Transverse colon (tissue), 4 donors: ENCODE measurements around the gene NDST3. TPM values are rescaled to one million over a fixed set of nuclear protein-coding genes. Genes with fewer than 3 reads are reported as not detected.

Experiments
- DNase-seq: peaks from one replicate; pipeline ENCODE4 v3.0.0-alpha.2; 2019
- H3K27ac ChIP-seq, 4 donors: fragments of 200-600 bp; sonication (generic); 2 replicates each; pipeline ENCODE4 v1.5.1; 2016 to 2018; ENCODE audit warnings: inconsistent platforms in 4 of 4
- H3K27me3 ChIP-seq: fragments of 200-600 bp; sonication (generic); 2 replicates; pipeline ENCODE4 v1.5.1; 2017; ENCODE audit warnings: inconsistent platforms
- H3K36me3 ChIP-seq, 4 donors: fragments of 200-600 bp; sonication (generic); 2 replicates each; pipeline ENCODE4 v1.5.1; 2017 to 2019; ENCODE audit warnings: inconsistent platforms in 4 of 4
- H3K4me1 ChIP-seq, 4 donors: fragments of 200-600 bp; sonication (generic); 2 replicates each; pipeline ENCODE4 v1.5.1; 2017 to 2020; ENCODE audit warnings: inconsistent platforms in 4 of 4
- H3K4me3 ChIP-seq, 4 donors: fragments of 200-600 bp; sonication (generic); 1 replicate in 1 of 4; 2 replicates in 3 of 4; pipeline versions ENCODE4 v1.5.1 to v1.6.1; 2017 to 2019; ENCODE audit warnings: inconsistent platforms in 4 of 4
- H3K9me3 ChIP-seq, 2 donors: fragments of 200-600 bp; sonication (generic); 2 replicates each; pipeline ENCODE4 v1.5.1; 2017 to 2019; ENCODE audit warnings: inconsistent platforms in 2 of 2
- EP300 ChIP-seq: sonication (generic); formaldehyde crosslinking; IDR thresholded peaks from one replicate; pipeline ENCODE4 v1.6.1; 2017; ENCODE audit warnings: antibody characterized with exemption, low read depth
- POLR2A ChIP-seq: fragments of 450-650 bp; IDR thresholded peaks from one replicate; pipeline ENCODE4 v1.6.1; 2016; ENCODE audit warnings: antibody characterized with exemption, mild to moderate bottlenecking, moderate library complexity
- POLR2AphosphoS5 ChIP-seq, 3 donors: sonication (generic); formaldehyde crosslinking; IDR thresholded peaks; one replicate each; pipeline ENCODE4 v1.6.1; 2016; ENCODE audit warnings: antibody characterized with exemption in 3 of 3
- WGBS, 2 donors: methylation state at CpG; one replicate each; pipeline ENCODE4 v1.1.5; 2018; ENCODE audit warnings: low coverage in 1 of 2; 5-methylcytosine and 5-hydroxymethylcytosine counted together
- in situ Hi-C, 4 donors: fragments of 200-750 bp; cut with MboI; loops; one replicate each; pipeline versions ENCODE4 v1.15.0 to v1.15.1; 2017; ENCODE audit warnings: low sequenced_read_pairs in 3 of 4, low pct_ligation_motif_present in 1 of 4, low pct_unique_long_range_greater_than_20kb in 1 of 4
- intact Hi-C: fragments of 100-400 bp; cut with DNase I; formaldehyde crosslinking; loops from one replicate; pipeline ENCODE4 v1.15.1; 2023; ENCODE audit warnings: low total_unique reads
- total RNA-seq, 4 donors: library from RNA; depleted of rRNA; stranded (reverse); fragments of >200 nt; gene quantifications; one replicate each; pipeline ENCODE4 v1.1.0, GENCODE V29; 2016
- TF ChIP-seq, protein P1 (sequence below), 5 experiments: fragments of 200-600 bp in 3 of 5; fragments of 450-650 bp in 2 of 5; sonication (generic) in 3 of 5; IDR thresholded peaks; 1 replicate in 2 of 5; 2 replicates in 3 of 5; pipeline ENCODE4 v1.5.1; 2016 to 2017; ENCODE audit warnings: antibody characterized with exemption in 5 of 5, inconsistent platforms in 3 of 5, mild to moderate bottlenecking in 2 of 5, moderate library complexity in 1 of 5

Gene NDST3
- total RNA-seq, 4 donors from 2014 or later = 0.14 to 1.5 TPM; not detected in 2

DNA sequence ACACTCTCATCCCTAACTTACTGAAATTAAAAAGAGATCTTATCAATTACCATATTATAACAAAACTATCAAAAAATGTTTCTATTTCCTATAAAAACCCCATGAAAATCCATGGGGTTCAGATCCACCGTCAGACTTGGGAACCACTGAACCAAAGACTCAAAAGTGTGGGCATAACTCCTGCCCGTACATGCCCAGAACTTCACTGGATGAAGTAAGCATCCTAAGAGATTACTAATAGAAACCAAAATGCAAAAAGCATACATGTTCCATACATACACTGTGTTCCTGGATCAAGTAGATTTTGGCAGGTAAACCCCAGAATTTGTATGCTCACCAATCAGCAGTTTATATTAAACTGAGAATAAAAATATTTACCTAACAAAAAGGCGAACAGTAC, 252.4 kb downstream of the NDST3 start:
- intact Hi-C loops = no loop called here
- DNase-seq = no peak
- Histone ChIP-seq H3K36me3 (no peaks in the 10 kb centered on the region), H3K4me1 (no peaks in the 10 kb centered on the region), H3K27me3 (no peaks in the 10 kb centered on the region), H3K27ac (no peak overlapping the region), H3K9me3 (no peaks in the 10 kb centered on the region), H3K4me3 (no peak overlapping the region)
- WGBS, 2 donors = 83 to 93% methylated on average over 3 of the region's 3 CpGs
- in situ Hi-C loops = loop anchor here in 1 of 4 donors (10.0 kb wide), 1 partner anchor 58 kb away; no protein-coding TSS in a partner anchor
- TF ChIP-seq POLR2A = no peak
- TF ChIP-seq EP300 = no peak
- no peak for TF ChIP-seq POLR2AphosphoS5 (IDR thresholded peaks at IDR 0.05)
- TF ChIP-seq, protein P1, sequence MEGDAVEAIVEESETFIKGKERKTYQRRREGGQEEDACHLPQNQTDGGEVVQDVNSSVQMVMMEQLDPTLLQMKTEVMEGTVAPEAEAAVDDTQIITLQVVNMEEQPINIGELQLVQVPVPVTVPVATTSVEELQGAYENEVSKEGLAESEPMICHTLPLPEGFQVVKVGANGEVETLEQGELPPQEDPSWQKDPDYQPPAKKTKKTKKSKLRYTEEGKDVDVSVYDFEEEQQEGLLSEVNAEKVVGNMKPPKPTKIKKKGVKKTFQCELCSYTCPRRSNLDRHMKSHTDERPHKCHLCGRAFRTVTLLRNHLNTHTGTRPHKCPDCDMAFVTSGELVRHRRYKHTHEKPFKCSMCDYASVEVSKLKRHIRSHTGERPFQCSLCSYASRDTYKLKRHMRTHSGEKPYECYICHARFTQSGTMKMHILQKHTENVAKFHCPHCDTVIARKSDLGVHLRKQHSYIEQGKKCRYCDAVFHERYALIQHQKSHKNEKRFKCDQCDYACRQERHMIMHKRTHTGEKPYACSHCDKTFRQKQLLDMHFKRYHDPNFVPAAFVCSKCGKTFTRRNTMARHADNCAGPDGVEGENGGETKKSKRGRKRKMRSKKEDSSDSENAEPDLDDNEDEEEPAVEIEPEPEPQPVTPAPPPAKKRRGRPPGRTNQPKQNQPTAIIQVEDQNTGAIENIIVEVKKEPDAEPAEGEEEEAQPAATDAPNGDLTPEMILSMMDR (IDR thresholded peaks at IDR 0.05) = no peak

GRCh38 chr4:118287711-118288451, 253.6 kb downstream of the NDST3 start:
- H3K4me3 ChIP-seq = no peak overlapping the region
- H3K9me3 ChIP-seq = no peaks in the 10 kb centered on the region
- H3K36me3 ChIP-seq = no peaks in the 10 kb centered on the region
- WGBS, 2 donors = 84 to 86% methylated on average over 2 of the region's 2 CpGs
- no peak for DNase-seq
- no peaks in the 10 kb centered on the region for H3K27me3 ChIP-seq
- in situ Hi-C loops = loop anchor here in 1 of 4 donors (10.0 kb wide), 1 partner anchor 57 kb away; no protein-coding TSS in a partner anchor
- intact Hi-C loops = no loop called here
- no peaks in the 10 kb centered on the region for H3K4me1 ChIP-seq
- TF ChIP-seq POLR2A (no peak), POLR2AphosphoS5 (IDR thresholded peaks at IDR 0.05) (peak in 1 of 3 donors; percentile 6)
- no peak overlapping the region for H3K27ac ChIP-seq

DNA sequence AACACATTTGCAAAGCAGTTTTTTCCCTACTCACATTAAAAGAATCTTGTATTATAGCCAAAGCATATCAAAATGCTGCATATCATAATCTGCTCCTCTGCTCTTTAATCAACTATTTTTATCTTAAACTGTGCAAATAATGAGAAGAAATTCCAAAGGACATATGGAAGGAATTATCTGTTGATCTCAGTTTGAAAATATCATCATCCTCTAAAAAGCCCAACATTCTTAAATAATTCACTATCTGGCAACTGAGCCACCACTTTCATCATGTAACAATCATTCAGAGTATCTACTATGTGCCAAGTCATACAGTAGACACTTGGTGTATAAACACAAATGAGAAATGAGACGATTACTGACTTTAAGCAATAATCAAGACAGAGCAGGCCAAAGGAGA, 255.5 kb downstream of the NDST3 start:
- in situ Hi-C loops = loop anchor here in 1 of 4 donors (10.0 kb wide), 1 partner anchor 55 kb away; no protein-coding TSS in a partner anchor

GRCh38 chr4:118290951-118291350, 256.7 kb downstream of the NDST3 start:
- Histone ChIP-seq H3K36me3 (no peaks in the 10 kb centered on the region), H3K9me3 (no peaks in the 10 kb centered on the region), H3K27me3 (no peaks in the 10 kb centered on the region), H3K4me3 (no peak overlapping the region), H3K27ac (no peak overlapping the region), H3K4me1 (no peaks in the 10 kb centered on the region)
- intact Hi-C loops = no loop called here
- TF ChIP-seq EP300 (no peak), POLR2A (no peak), POLR2AphosphoS5 (IDR thresholded peaks at IDR 0.05) (no peak)
- TF ChIP-seq, protein P1 (IDR thresholded peaks at IDR 0.05) = no peak
- 76 to 92% methylated on average over 2 of the region's 2 CpGs for WGBS, 2 donors
- no peak for DNase-seq
- in situ Hi-C loops = no loop called here

More for the DNA sequence above, 255.5 kb downstream of the NDST3 start:
- H3K4me3 ChIP-seq = no peak overlapping the region
- H3K27ac ChIP-seq = no peak overlapping the region
- intact Hi-C loops = no loop called here
- 67 to 71% methylated on average over 1 of the region's 1 CpG for WGBS, 2 donors
- no peak for TF ChIP-seq POLR2A
- no peak for TF ChIP-seq EP300
- no peak for TF ChIP-seq POLR2AphosphoS5 (IDR thresholded peaks at IDR 0.05)
- TF ChIP-seq, protein P1 (IDR thresholded peaks at IDR 0.05) = no peak
- DNase-seq = no peak
- no peaks in the 10 kb centered on the region for H3K9me3 ChIP-seq
- no peaks in the 10 kb centered on the region for H3K36me3 ChIP-seq
- H3K4me1 ChIP-seq = no peaks in the 10 kb centered on the region
- no peaks in the 10 kb centered on the region for H3K27me3 ChIP-seq
